ENCODE results near the gene ASF1A. TPM values are rescaled to one million over a fixed set of nuclear protein-coding genes. Genes with fewer than 3 reads are reported as not detected.

ASF1A gene
- total RNA-seq, 2 donors from 2014 or later = 11.3 to 27.3 TPM

GRCh38 chr6:118940770-118941169 lies 46.8 kb downstream of the ASF1A start:
- no peak overlapping the region for H3K4me3 Mint-ChIP-seq
- peaks cover 27% of the 10 kb centered on the region for H3K9me3 Mint-ChIP-seq
- H3K4me1 Mint-ChIP-seq = peaks cover 8% of the 10 kb centered on the region
- no peak overlapping the region for H3K27ac Mint-ChIP-seq
- H3K27me3 Mint-ChIP-seq = no peaks in the 10 kb centered on the region
- ATAC-seq (replicated peaks) = no peak
- peaks cover 7% of the 10 kb centered on the region for H3K36me3 Mint-ChIP-seq (ENCODE audit: low read depth)

- H3K27ac Mint-ChIP-seq = no peak overlapping the region
- no peaks in the 10 kb centered on the region for H3K27me3 Mint-ChIP-seq
- H3K4me1 Mint-ChIP-seq = no peaks in the 10 kb centered on the region
- H3K36me3 Mint-ChIP-seq (ENCODE audit: low read depth) = no peaks in the 10 kb centered on the region
- ATAC-seq (replicated peaks) = no peak
- H3K9me3 Mint-ChIP-seq = peaks cover 41% of the 10 kb centered on the region
- H3K4me3 Mint-ChIP-seq = no peak overlapping the region
Observed at GRCh38 chr6:118945217-118945616, 51.3 kb downstream of the ASF1A start.

GRCh38 chr6:118952683-118953082 lies 58.7 kb downstream of the ASF1A start:
- H3K4me1 Mint-ChIP-seq = no peaks in the 10 kb centered on the region
- no peak for ATAC-seq (replicated peaks)
- no peaks in the 10 kb centered on the region for H3K36me3 Mint-ChIP-seq (ENCODE audit: low read depth)
- no peak overlapping the region for H3K27ac Mint-ChIP-seq
- peaks cover 11% of the 10 kb centered on the region for H3K9me3 Mint-ChIP-seq
- no peak overlapping the region for H3K4me3 Mint-ChIP-seq
- no peaks in the 10 kb centered on the region for H3K27me3 Mint-ChIP-seq

- H3K9me3 Mint-ChIP-seq = peaks cover 11% of the 10 kb centered on the region
- ATAC-seq (replicated peaks) = no peak
- no peaks in the 10 kb centered on the region for H3K27me3 Mint-ChIP-seq
- H3K4me3 Mint-ChIP-seq = no peak overlapping the region
- no peaks in the 10 kb centered on the region for H3K4me1 Mint-ChIP-seq
- H3K36me3 Mint-ChIP-seq (ENCODE audit: low read depth) = no peaks in the 10 kb centered on the region
- no peak overlapping the region for H3K27ac Mint-ChIP-seq
Observed at GRCh38 chr6:118953391-118953790, 59.4 kb downstream of the ASF1A start.

Other genes starting within 250 kb of the ASF1A start
- gene CEP85L, start 242.6 kb upstream of the ASF1A start, total RNA-seq = 10 to 100 TPM; 32.3 to 46.2 TPM
- gene MCM9, start 41.0 kb downstream of the ASF1A start, total RNA-seq = 10 to 100 TPM; 12.8 to 21.7 TPM
- gene FAM184A, start 184.5 kb downstream of the ASF1A start, total RNA-seq = 10 to 100 TPM in 1 of 2 donors, 1 to 10 TPM in 1; 9.5 to 10.6 TPM

Data from activated T-helper 17 cell treated with anti-CD3 and anti-CD28 coated beads, Interleukin-2, amount 50 U/mL, for 72 hours (primary cell).